Kidney (tissue), 14 donors: ENCODE results near the gene ITGA2B. TPM values are rescaled to one million over a fixed set of nuclear protein-coding genes. Genes with fewer than 3 reads are reported as not detected.

Experiments
- DNase-seq, 5 donors: peaks; one replicate each; pipeline ENCODE4 v3.0.0-alpha.2; 2013 to 2020
- FAIRE-seq: peaks from 2 replicates; lab custom pipeline; 2012; peaks lifted over from hg19 to GRCh38; lab: Jason Lieb, UNC
- H3K27ac ChIP-seq, 2 donors: one replicate each; pipeline ENCODE4 v1.7.0; 2013; ENCODE audit warnings: low read depth in 2 of 2, low read length in 2 of 2, inconsistent platforms in 1 of 2
- H3K27me3 ChIP-seq: one replicate; pipeline ENCODE4 v1.7.1; 2013; ENCODE audit warnings: low read length, inconsistent platforms; ENCODE audit not compliant: control insufficient read depth, insufficient read depth
- H3K36me3 ChIP-seq, 3 donors: one replicate each; pipeline versions ENCODE4 v1.7.0 to v1.7.1; 2013; ENCODE audit warnings: low read length in 3 of 3, control low read depth in 1 of 3, inconsistent platforms in 1 of 3; ENCODE audit not compliant: insufficient read depth in 3 of 3, control insufficient read depth in 2 of 3
- H3K4me1 ChIP-seq, 3 donors: one replicate each; pipeline versions ENCODE4 v1.7.0 to v1.7.1; 2013; ENCODE audit warnings: low read length in 3 of 3, inconsistent platforms in 1 of 3, low read depth in 1 of 3; ENCODE audit not compliant: control insufficient read depth in 2 of 3, insufficient read depth in 2 of 3
- H3K4me3 ChIP-seq, 3 donors: one replicate each; pipeline versions ENCODE4 v1.7.0 to v1.8.1; 2013; ENCODE audit warnings: low read length in 3 of 3, control low read depth in 1 of 3, inconsistent platforms in 1 of 3
- H3K9ac ChIP-seq, 3 donors: one replicate each; pipeline versions ENCODE4 v1.7.0 to v1.7.1; 2013; ENCODE audit warnings: low read length in 3 of 3, control low read depth in 1 of 3, inconsistent platforms in 1 of 3
- H3K9me3 ChIP-seq, 3 donors: one replicate each; pipeline versions ENCODE4 v1.7.0 to v1.7.1; 2013; ENCODE audit warnings: low read length in 3 of 3, control low read depth in 1 of 3, inconsistent platforms in 1 of 3; ENCODE audit not compliant: control insufficient read depth in 2 of 3, insufficient read depth in 1 of 3
- CTCF ChIP-seq: IDR thresholded peaks from 3 replicates; pipeline ENCODE4 v1.5.1; 2012; ENCODE audit warnings: mild to moderate bottlenecking, moderate library complexity, borderline replicate concordance; ENCODE audit not compliant: insufficient read depth; ENCODE audit errors: extremely low read depth
- intact Hi-C: fragments of 100-400 bp; cut with DNase I; formaldehyde crosslinking; loops from one replicate; pipeline ENCODE4 v1.11.1; 2022
- polyA plus RNA-seq: library from polyadenylated mRNA; stranded (reverse); fragments of 350-450 nt; fragmentation: Illumina TruSeq; extraction: RNeasy Lipid Tissue Mini Kit (QIAGEN cat#74804); gene quantifications from one replicate; pipeline ENCODE4 v1.2.3, GENCODE V29; 2014; ENCODE audit warnings: low read depth, low replicate concordance; ENCODE audit not compliant: insufficient read depth
- total RNA-seq: library from RNA; stranded (reverse); fragmentation: NEBNext Ultra II Directional; extraction: Animal tissue kit (Norgen Biotek cat#: 25700); gene quantifications from one replicate; pipeline ENCODE4 v1.2.1, GENCODE V29; 2021
- donor health status: control.
- donor health status: control.
- donor health status: control.
- donor health status: control.
- donor health status: control.
- donor health status: DM: yes; HTN: yes; CAD: no.
- donor health status: Normal renal cell carcinoma (clear cell type).

The ITGA2B gene
- total and polyA plus RNA-seq, 2 donors from 2014 or later, result 0.67 to 1.7 TPM

DNA sequence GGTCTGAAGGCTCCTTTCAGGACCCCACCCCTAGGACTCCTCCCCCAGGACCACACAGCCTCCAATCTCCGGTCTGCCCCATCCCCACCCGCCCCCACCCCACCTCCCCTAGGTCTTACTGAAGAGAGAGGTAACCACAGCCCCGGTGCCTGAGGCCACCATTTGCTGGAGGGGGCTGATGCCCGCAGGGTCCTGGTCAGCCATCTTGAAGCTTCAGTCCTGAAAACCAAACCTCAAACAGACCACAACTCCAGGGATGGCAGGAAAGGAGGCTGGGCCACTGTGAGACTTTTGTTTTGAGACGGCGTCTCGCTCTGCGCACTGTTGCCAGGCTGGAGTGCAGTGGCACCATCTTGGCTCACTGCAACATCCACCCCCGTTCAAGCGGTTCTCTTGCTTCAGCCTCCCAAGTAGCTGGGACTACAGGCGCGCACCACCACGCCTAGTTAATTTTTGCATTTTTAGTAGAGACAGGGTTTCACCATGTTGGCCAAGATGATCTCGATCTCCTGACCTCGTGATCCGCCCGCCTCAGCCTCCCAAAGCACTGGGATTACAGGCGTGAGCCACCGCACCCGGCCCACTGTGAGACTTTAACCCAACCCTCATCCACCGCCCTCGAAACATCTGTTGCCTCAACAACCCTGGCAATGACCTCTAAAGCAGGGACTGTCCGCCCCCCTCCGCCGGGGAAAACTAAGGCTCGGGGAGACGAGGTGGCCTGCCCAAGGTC, 65.9 kb downstream of the ITGA2B start:
- no peak for TF ChIP-seq CTCF
- no peaks in the 10 kb centered on the region for H3K27me3 ChIP-seq
- peaks cover 0 to 14% (median 0%) of the 10 kb centered on the region in 3 donors for H3K4me1 ChIP-seq
- H3K9me3 ChIP-seq, result no peaks in the 10 kb centered on the region
- peak overlapping the region; percentile 15 to 86 (median 78) for H3K9ac ChIP-seq
- DNase-seq (no peak), FAIRE-seq (no peak)
- intact Hi-C loops, result no loop called here
- H3K27ac ChIP-seq, result no peak overlapping the region
- H3K36me3 ChIP-seq, result peaks cover 0 to 25% (median 16%) of the 10 kb centered on the region in 3 donors
- H3K4me3 ChIP-seq, result peak overlapping the region; percentile 60 to 80 (median 77)

DNA sequence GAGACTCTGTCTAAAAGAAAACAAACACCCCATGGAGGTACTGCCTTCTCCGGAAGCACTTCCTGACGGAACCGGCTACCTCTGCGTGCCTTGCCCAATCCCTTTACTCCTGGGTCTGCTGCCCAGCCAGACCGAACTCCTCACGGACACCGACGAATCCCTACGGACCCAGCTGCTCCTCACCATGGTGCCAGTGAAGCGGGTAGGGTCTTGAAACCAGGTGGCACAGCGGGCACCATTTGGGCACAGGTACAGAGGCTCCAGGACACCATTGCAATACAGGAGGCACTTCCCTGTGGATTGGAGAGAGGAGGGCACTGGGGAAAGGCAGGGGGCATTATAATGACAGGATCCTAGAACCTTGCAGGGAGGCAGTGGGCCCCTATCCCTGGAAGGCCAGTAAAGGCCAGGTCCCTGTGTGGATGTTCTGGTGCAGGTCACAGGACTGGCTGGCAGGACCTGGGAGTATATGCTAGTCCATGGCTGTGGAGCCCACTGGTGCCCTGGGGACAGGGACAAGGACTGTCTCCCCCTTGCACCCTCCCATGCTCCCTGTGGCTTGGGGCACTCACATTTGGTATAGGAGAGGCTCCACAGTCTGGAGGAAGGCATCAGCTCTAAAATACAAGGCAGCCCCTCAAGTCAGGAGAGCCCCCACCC, 67.1 kb downstream of the ITGA2B start:
- Histone ChIP-seq H3K36me3 (peaks cover 0 to 25% (median 16%) of the 10 kb centered on the region in 3 donors), H3K27ac (no peak overlapping the region), H3K4me3 (no peak overlapping the region), H3K4me1 (peaks cover 0 to 14% (median 0%) of the 10 kb centered on the region in 3 donors), H3K9ac (no peak overlapping the region), H3K9me3 (no peaks in the 10 kb centered on the region), H3K27me3 (peaks cover under 1% of the 10 kb centered on the region)
- intact Hi-C loops, result no loop called here
- TF ChIP-seq CTCF, result no peak
- FAIRE-seq (no peak), DNase-seq (no peak)

Other genes with a start within 250 kb of the ITGA2B start
- gene HROB, start 247.7 kb downstream of the ITGA2B start, total RNA-seq, result 0.88 TPM
- 0.17 TPM for gene HROB, start 247.7 kb downstream of the ITGA2B start, polyA plus RNA-seq
- gene ASB16, start 218.9 kb downstream of the ITGA2B start, total RNA-seq, result 0.25 TPM
- 0.90 TPM for gene ASB16, start 218.9 kb downstream of the ITGA2B start, polyA plus RNA-seq
- gene TMUB2, start 202.7 kb downstream of the ITGA2B start, total RNA-seq, result 37.7 TPM
- gene TMUB2, start 202.7 kb downstream of the ITGA2B start, polyA plus RNA-seq, result 39.2 TPM
- 64.8 TPM for gene ATXN7L3, start 189.8 kb downstream of the ITGA2B start, total RNA-seq
- 20.0 TPM for gene ATXN7L3, start 189.8 kb downstream of the ITGA2B start, polyA plus RNA-seq
- 98.8 TPM for gene UBTF, start 170.0 kb downstream of the ITGA2B start, total RNA-seq
- gene UBTF, start 170.0 kb downstream of the ITGA2B start, polyA plus RNA-seq, result 46.1 TPM
- 2.1 TPM for gene SLC4A1, start 121.5 kb downstream of the ITGA2B start, total RNA-seq
- 201 TPM for gene SLC4A1, start 121.5 kb downstream of the ITGA2B start, polyA plus RNA-seq
- 2.2 TPM for gene RUNDC3A, start 81.0 kb downstream of the ITGA2B start, total RNA-seq
- 6.4 TPM for gene RUNDC3A, start 81.0 kb downstream of the ITGA2B start, polyA plus RNA-seq
- 107 TPM for gene SLC25A39, start 64.8 kb downstream of the ITGA2B start, total RNA-seq
- 389 TPM for gene SLC25A39, start 64.8 kb downstream of the ITGA2B start, polyA plus RNA-seq
- 353 TPM for gene GRN, start 44.3 kb downstream of the ITGA2B start, total RNA-seq
- gene GRN, start 44.3 kb downstream of the ITGA2B start, polyA plus RNA-seq, result 235 TPM
- gene FAM171A2, start 25.8 kb downstream of the ITGA2B start, total RNA-seq, result 0.94 TPM
- 1.6 TPM for gene FAM171A2, start 25.8 kb downstream of the ITGA2B start, polyA plus RNA-seq
- gene GPATCH8, start 113.8 kb upstream of the ITGA2B start, total RNA-seq, result 47.0 TPM
- 3.5 TPM for gene GPATCH8, start 113.8 kb upstream of the ITGA2B start, polyA plus RNA-seq
- 4.7 TPM for gene FZD2, start 167.8 kb upstream of the ITGA2B start, total RNA-seq
- 5.5 TPM for gene FZD2, start 167.8 kb upstream of the ITGA2B start, polyA plus RNA-seq